Stimulated activated CD4-positive, alpha-beta T cell treated with anti-CD3 and anti-CD28 coated beads, TNF-alpha, amount 100 ng/mL, for 24 hours (primary cell): ENCODE data around the gene CBY3.
"Not testable (repeated sequence)": the region's sequence is repeated elsewhere in the genome, so short reads cannot be mapped to it uniquely, and the experiment has no call there.

ENCODE experiments used
- DNase-seq, 3 experiments: peaks; one replicate each; pipeline ENCODE4 v3.0.0-alpha.2; 2020; ENCODE audit warnings: low read depth in 3 of 3

Gene CBY3

GRCh38 chr5:179678223-179679013 is 2.4 kb downstream of the CBY3 start:
- peak; percentile 85 to 94 (median 88) for DNase-seq

- peak in 1 of 3 experiments; percentile 22 for DNase-seq
Measured at GRCh38 chr5:179668391-179668790, 12.4 kb downstream of the CBY3 start.

GRCh38 chr5:179661647-179662046 is 19.2 kb downstream of the CBY3 start:
- DNase-seq: not testable (repeated sequence)

- DNase-seq: not testable (repeated sequence)
Measured at GRCh38 chr5:179658179-179658856, 22.5 kb downstream of the CBY3 start.

- not testable (repeated sequence) for DNase-seq
Measured at GRCh38 chr5:179657302-179658178, 23.3 kb downstream of the CBY3 start.

GRCh38 chr5:179653135-179653534 is 27.7 kb downstream of the CBY3 start:
- not testable (repeated sequence) for DNase-seq

GRCh38 chr5:179650245-179650644 is 30.6 kb downstream of the CBY3 start:
- DNase-seq: not testable (repeated sequence)

GRCh38 chr5:179649166-179649703 is 31.6 kb downstream of the CBY3 start:
- not testable (repeated sequence) for DNase-seq

GRCh38 chr5:179648410-179648809 is 32.4 kb downstream of the CBY3 start:
- no peak for DNase-seq

- not testable (repeated sequence) for DNase-seq
Measured at GRCh38 chr5:179644766-179645165, 36.1 kb downstream of the CBY3 start.

- not testable (repeated sequence) for DNase-seq
Measured at GRCh38 chr5:179643141-179643920, 37.5 kb downstream of the CBY3 start.

- not testable (repeated sequence) for DNase-seq
Measured at GRCh38 chr5:179642626-179643025, 38.2 kb downstream of the CBY3 start.

- DNase-seq: not testable (repeated sequence)
Measured at GRCh38 chr5:179641745-179642144, 39.1 kb downstream of the CBY3 start.

- not testable (repeated sequence) for DNase-seq
Measured at GRCh38 chr5:179639296-179639695, 41.5 kb downstream of the CBY3 start.

GRCh38 chr5:179634370-179635172 is 46.3 kb downstream of the CBY3 start:
- not testable (repeated sequence) for DNase-seq

- not testable (repeated sequence) for DNase-seq
Measured at GRCh38 chr5:179633501-179634369, 47.1 kb downstream of the CBY3 start.
